Measurements from ENCODE around the gene ADCY4.

- TF ChIP-seq POLR2A (IDR thresholded peaks at IDR 0.05; ENCODE audit: low read depth, low read length) = no peak
- TF ChIP-seq POLR2AphosphoS5 (IDR thresholded peaks at IDR 0.05; ENCODE audit: low read depth, low read length) = no peak
- TF ChIP-seq POU2F2 (IDR thresholded peaks at IDR 0.05; ENCODE audit: low read depth, low read length) = no peak
- no peak for TF ChIP-seq TAF1 (IDR thresholded peaks at IDR 0.05; ENCODE audit: low read depth, low read length)
- no peak for TF ChIP-seq PAX5 (IDR thresholded peaks at IDR 0.05; ENCODE audit: insufficient read depth, low read length, severe bottlenecking)
Measured at GRCh38 chr14:24311837-24312615, 22.8 kb downstream of the ADCY4 start.

All from GM12891 (cell line).